Measurements from ENCODE around the gene IL1R2.

DNA sequence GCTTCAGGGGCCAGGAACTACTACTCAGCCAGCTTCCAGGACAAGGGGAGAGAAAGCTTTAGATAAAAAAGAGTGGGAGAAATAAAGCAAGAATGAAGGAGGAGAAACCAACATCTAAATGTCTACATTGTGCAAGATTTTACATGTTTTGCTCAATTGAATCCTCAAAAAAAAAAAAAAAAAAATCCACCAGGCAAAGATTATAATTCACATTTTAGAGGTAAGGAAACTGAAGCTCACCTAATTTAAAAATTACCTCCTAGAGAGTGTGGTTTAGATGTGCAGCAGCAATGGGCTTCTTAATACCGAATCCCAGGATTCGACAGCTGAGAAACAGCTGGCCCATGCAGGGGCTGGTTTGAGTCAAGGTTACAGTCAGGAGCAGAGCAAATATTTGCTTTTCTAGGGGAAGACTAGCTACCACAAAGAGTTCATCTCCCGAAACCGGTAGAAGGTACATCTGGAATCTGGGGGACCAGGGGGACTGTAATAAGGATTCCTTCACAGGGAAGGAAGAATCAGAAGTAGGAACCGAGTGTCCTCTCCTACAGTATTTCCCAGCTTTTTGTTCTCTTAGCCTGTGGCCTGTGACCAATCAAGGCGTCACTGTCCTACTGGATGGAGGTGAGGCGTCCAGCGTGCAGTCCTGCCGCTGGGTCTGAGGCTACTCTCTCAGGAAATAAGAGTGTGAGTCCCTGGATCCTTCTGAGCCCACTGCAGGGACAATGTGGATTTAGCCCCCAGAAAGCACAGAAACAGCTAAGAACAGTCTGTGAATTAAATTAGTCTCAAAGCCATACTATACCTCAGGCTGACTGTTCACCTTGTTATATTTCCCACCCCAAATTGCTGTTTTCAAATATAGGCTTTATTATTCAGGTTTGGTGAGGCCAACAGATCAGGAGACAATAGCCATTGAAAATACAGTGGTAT, 42.3 kb downstream of the IL1R2 start:
- no peak for TF ChIP-seq EZH2phosphoT487 (IDR thresholded peaks at IDR 0.05; ENCODE audit: insufficient read depth, low read depth)
- no peak for TF ChIP-seq EZH2 (IDR thresholded peaks at IDR 0.05; ENCODE audit: insufficient read depth, poor library complexity, severe bottlenecking)
